Neural progenitor cell (in vitro differentiated cells): ENCODE measurements around the gene RXRA. TPM values are rescaled to one million over a fixed set of nuclear protein-coding genes. Genes with fewer than 3 reads are reported as not detected.

ENCODE experiments used
- DNase-seq: peaks from one replicate; pipeline ENCODE4 v3.0.0-alpha.2; 2016; ENCODE audit warnings: low spot score
- H2AFZ ChIP-seq: fragments of 200-600 bp; sonication (generic); replicated peaks from 2 replicates; pipeline ENCODE4 v1.6.1; 2016; ENCODE audit warnings: antibody characterized with exemption
- H3F3A ChIP-seq: fragments of 200-600 bp; sonication (generic); 2 replicates; pipeline ENCODE4 v1.6.1; 2016; ENCODE audit warnings: antibody characterized with exemption, low read depth
- H3K27ac ChIP-seq: fragments of 200-600 bp; sonication (generic); 2 replicates; pipeline ENCODE4 v1.5.1; 2016; ENCODE audit warnings: mild to moderate bottlenecking
- H3K27me3 ChIP-seq: fragments of 200-600 bp; sonication (generic); 2 replicates; pipeline ENCODE4 v1.6.1; 2016; ENCODE audit warnings: mild to moderate bottlenecking, moderate library complexity
- H3K36me3 ChIP-seq: fragments of 200-600 bp; sonication (generic); 2 replicates; pipeline ENCODE4 v1.5.1; 2016
- H3K4me1 ChIP-seq: fragments of 200-600 bp; sonication (generic); 2 replicates; pipeline ENCODE4 v1.6.1; 2016; ENCODE audit warnings: mixed run types
- H3K4me2 ChIP-seq: fragments of 200-600 bp; sonication (generic); 2 replicates; pipeline ENCODE4 v1.6.1; 2016
- H3K4me3 ChIP-seq: fragments of 200-600 bp; sonication (generic); 2 replicates; pipeline ENCODE4 v1.5.1; 2016
- H3K79me2 ChIP-seq: fragments of 200-600 bp; sonication (generic); 2 replicates; pipeline ENCODE4 v1.6.1; 2016; ENCODE audit warnings: low read depth
- H3K9ac ChIP-seq: fragments of 200-600 bp; sonication (generic); 2 replicates; pipeline ENCODE4 v1.6.1; 2016
- H3K9me3 ChIP-seq: fragments of 200-600 bp; sonication (generic); 2 replicates; pipeline ENCODE4 v1.5.1; 2016; ENCODE audit warnings: low read depth
- H4K20me1 ChIP-seq: fragments of 200-600 bp; sonication (generic); 2 replicates; pipeline ENCODE4 v1.6.1; 2016; ENCODE audit warnings: low read depth
- H3K27ac Mint-ChIP-seq: 3 replicates; pipeline ENCODE4 v1.8.0; 2021; ENCODE audit warnings: mixed read lengths
- H3K27me3 Mint-ChIP-seq: 2 replicates; pipeline ENCODE4 v1.8.0; 2022; ENCODE audit warnings: low read depth, mild to moderate bottlenecking, inconsistent platforms, moderate library complexity, mixed read lengths; ENCODE audit not compliant: insufficient read depth
- H3K36me3 Mint-ChIP-seq: 3 replicates; pipeline ENCODE4 v1.8.0; 2021; ENCODE audit warnings: mixed read lengths
- H3K4me1 Mint-ChIP-seq: 3 replicates; pipeline ENCODE4 v1.8.0; 2021; ENCODE audit warnings: mixed read lengths
- H3K4me3 Mint-ChIP-seq: 3 replicates; pipeline ENCODE4 v1.8.0; 2021; ENCODE audit warnings: mild to moderate bottlenecking, moderate library complexity, mixed read lengths
- H3K9me3 Mint-ChIP-seq: 3 replicates; pipeline ENCODE4 v1.8.0; 2020; ENCODE audit warnings: mixed read lengths
- CTCF ChIP-seq: fragments of 200-600 bp; sonication (generic); IDR thresholded peaks from 2 replicates; pipeline ENCODE4 v1.5.1; 2017; ENCODE audit warnings: antibody characterized with exemption, mild to moderate bottlenecking
- EZH2 ChIP-seq: fragments of 200-600 bp; sonication (generic); IDR thresholded peaks from 2 replicates; pipeline ENCODE4 v1.6.1; 2017; ENCODE audit warnings: antibody characterized with exemption, mild to moderate bottlenecking, moderate library complexity
- EZH2phosphoT487 ChIP-seq: fragments of 200-600 bp; sonication (generic); IDR thresholded peaks from 2 replicates; pipeline ENCODE4 v1.6.1; 2017; ENCODE audit warnings: antibody characterized with exemption
- total RNA-seq: library from RNA; depleted of rRNA; stranded (reverse); fragments of >200 nt; gene quantifications from 2 replicates; pipeline ENCODE4 v1.2.3, GENCODE V29; 2015; ENCODE audit warnings: low replicate concordance

RXRA gene
- total RNA-seq, 1 donor from 2014 or later, result 11.6 TPM

DNA sequence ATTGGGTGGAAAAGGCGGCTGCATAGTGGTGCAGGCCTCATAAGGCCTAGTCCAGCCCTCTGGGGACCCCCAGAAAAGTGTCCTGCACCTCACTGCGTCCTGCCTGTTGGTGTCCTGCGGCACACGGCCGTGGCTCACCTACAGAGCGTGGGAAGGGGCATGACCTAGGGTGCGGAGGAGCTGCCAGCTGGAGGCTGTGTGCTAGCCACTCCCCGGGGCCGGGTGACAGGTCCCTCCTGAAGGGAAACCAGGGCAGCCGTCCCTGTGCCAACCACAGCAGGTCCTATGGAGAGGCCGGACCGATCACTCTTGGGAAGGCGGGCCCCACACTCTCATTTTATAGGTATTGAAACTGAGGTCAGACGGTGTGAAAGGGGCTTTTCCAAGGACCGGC, 150.7 kb downstream of the RXRA start:
- no peaks in the 10 kb centered on the region for H3K36me3 Mint-ChIP-seq

DNA sequence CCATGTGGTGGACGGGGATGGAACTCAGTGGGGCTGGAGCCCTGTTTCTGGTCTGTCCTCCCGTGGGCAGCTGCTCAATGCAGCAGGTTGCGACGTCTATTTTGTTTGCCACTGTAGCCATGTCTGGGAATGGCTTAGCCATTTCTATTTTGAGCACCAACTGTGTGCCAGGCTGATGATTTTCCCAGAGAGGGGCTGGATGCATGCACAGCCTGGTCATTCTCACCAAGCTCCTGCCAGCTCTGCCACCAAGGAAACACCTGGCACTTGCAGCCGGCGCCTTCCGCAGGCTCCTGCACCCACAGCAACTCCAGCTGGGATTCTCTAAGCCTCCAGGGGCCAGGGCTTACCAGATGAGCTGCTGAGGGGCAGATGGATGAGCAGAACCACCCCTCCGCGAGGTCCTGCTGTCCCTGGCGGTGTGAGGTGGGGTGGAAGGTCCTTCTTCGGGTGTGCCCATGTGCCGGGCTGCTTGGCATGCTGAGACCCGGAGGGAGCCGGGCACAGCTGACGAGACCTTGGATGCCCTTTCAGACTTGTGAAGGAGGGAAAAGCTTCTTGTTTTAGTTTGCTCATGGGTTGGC, 151.2 kb downstream of the RXRA start:
- no peak for TF ChIP-seq CTCF
- no peak for TF ChIP-seq EZH2
- no peak for TF ChIP-seq EZH2phosphoT487
- no peaks in the 10 kb centered on the region for H3K27me3 ChIP-seq
- H3K9me3 Mint-ChIP-seq, result peaks cover 3% of the 10 kb centered on the region
- no peak overlapping the region for H3K9ac ChIP-seq
- H3K4me1 Mint-ChIP-seq, result no peaks in the 10 kb centered on the region
- H3K27me3 Mint-ChIP-seq, result peaks cover 3% of the 10 kb centered on the region
- no peaks in the 10 kb centered on the region for H3K79me2 ChIP-seq
- no peak overlapping the region for H2AFZ ChIP-seq
- no peaks in the 10 kb centered on the region for H3K4me1 ChIP-seq
- no peaks in the 10 kb centered on the region for H4K20me1 ChIP-seq
- H3K4me3 Mint-ChIP-seq, result no peak overlapping the region
- H3K27ac ChIP-seq, result no peak overlapping the region
- H3K36me3 Mint-ChIP-seq, result no peaks in the 10 kb centered on the region
- H3K4me2 ChIP-seq, result no peak overlapping the region
- H3K27ac Mint-ChIP-seq, result no peak overlapping the region
- no peaks in the 10 kb centered on the region for H3K36me3 ChIP-seq
- DNase-seq, result no peak
- no peak overlapping the region for H3K4me3 ChIP-seq
- H3F3A ChIP-seq, result no peaks in the 10 kb centered on the region
- no peaks in the 10 kb centered on the region for H3K9me3 ChIP-seq

More for the DNA sequence above, 150.7 kb downstream of the RXRA start:
- H3K27ac Mint-ChIP-seq, result no peak overlapping the region
- Histone ChIP-seq H3K27ac (no peak overlapping the region), H3K9ac (no peak overlapping the region), H3K4me1 (no peaks in the 10 kb centered on the region), H4K20me1 (no peaks in the 10 kb centered on the region), H3K27me3 (no peaks in the 10 kb centered on the region), H3K4me2 (no peak overlapping the region), H3K79me2 (no peaks in the 10 kb centered on the region), H3K9me3 (no peaks in the 10 kb centered on the region), H3F3A (no peaks in the 10 kb centered on the region), H3K36me3 (no peaks in the 10 kb centered on the region), H2AFZ (no peak overlapping the region), H3K4me3 (no peak overlapping the region)
- H3K27me3 Mint-ChIP-seq, result peaks cover 2% of the 10 kb centered on the region
- TF ChIP-seq EZH2 (no peak), EZH2phosphoT487 (no peak), CTCF (no peak)
- H3K4me1 Mint-ChIP-seq, result no peaks in the 10 kb centered on the region
- no peak for DNase-seq
- H3K9me3 Mint-ChIP-seq, result peaks cover 3% of the 10 kb centered on the region
- no peak overlapping the region for H3K4me3 Mint-ChIP-seq

DNA sequence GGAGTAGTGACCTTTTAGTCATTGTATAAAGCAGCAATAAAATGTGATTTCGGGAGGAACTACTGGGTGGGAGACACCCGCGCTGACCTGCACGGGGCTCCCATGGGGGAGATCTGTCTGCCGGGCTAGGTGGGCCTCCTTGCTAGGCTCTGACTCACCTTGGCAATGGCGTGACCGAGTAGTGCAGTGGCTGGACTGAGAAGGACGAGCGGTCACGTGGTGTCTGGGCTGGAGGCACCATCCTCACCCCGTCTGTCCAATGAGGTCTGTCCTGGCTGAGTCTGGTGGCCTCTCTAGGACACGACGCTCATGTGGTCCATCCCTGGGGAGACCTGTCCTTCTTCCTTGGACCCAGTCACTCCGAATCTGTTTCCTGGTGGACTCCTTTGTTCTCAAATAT, 151.7 kb downstream of the RXRA start:
- Histone ChIP-seq H3K4me3 (no peak overlapping the region), H3K36me3 (no peaks in the 10 kb centered on the region), H3K9ac (no peak overlapping the region), H3K79me2 (no peaks in the 10 kb centered on the region), H3K27ac (no peak overlapping the region), H2AFZ (no peak overlapping the region), H3K4me1 (no peaks in the 10 kb centered on the region), H4K20me1 (no peaks in the 10 kb centered on the region), H3F3A (no peaks in the 10 kb centered on the region), H3K4me2 (no peak overlapping the region), H3K9me3 (no peaks in the 10 kb centered on the region), H3K27me3 (no peaks in the 10 kb centered on the region)
- no peak for TF ChIP-seq CTCF
- no peak for TF ChIP-seq EZH2
- TF ChIP-seq EZH2phosphoT487, result no peak
- Mint-ChIP-seq H3K4me1 (no peaks in the 10 kb centered on the region), H3K36me3 (no peaks in the 10 kb centered on the region), H3K27ac (no peak overlapping the region), H3K27me3 (peaks cover 5% of the 10 kb centered on the region), H3K4me3 (no peak overlapping the region), H3K9me3 (peaks cover 3% of the 10 kb centered on the region)
- no peak for DNase-seq
